ENCODE data around the gene NCKAP5.

The NCKAP5 gene

DNA sequence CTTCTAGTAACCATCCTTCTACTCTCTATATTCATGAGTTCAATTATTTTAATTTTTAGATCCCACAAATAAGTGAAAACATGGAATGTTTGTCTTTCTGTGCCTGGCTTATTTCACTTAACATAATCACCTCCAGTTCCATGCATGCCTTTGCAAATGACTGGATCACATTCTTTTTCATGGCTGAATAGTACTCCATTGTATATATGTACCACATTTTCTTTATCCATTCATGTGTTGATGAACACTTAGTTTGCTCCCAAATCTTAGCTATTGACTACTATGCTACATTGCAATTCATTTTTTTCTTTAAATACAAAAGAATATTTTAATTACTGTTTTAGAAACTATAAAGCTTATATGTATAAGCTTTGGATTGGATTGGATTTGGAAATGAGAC, 657.8 kb downstream of the NCKAP5 start:
- Histone ChIP-seq H4K5ac (ENCODE audit: low read length) (no peak overlapping the region), H3K79me1 (ENCODE audit: low read length) (no peaks in the 10 kb centered on the region), H4K8ac (ENCODE audit: low read depth, low read length) (no peak overlapping the region), H2BK120ac (ENCODE audit: low read depth, low read length) (no peak overlapping the region), H3K56ac (ENCODE audit: low read length) (no peak overlapping the region), H3K27me3 (ENCODE audit: insufficient read depth, low read length, poor library complexity) (no peaks in the 10 kb centered on the region), H3K4me3 (ENCODE audit: low read length) (no peak overlapping the region), H3K9ac (ENCODE audit: low read length) (no peak overlapping the region), H2BK5ac (ENCODE audit: low read length) (no peak overlapping the region), H3K36me3 (ENCODE audit: control insufficient read depth, insufficient read depth, low read length) (no peaks in the 10 kb centered on the region), H3K4ac (ENCODE audit: low read depth, low read length) (no peak overlapping the region), H2AK5ac (ENCODE audit: low read length) (no peak overlapping the region), H3K23ac (ENCODE audit: low read length) (no peak overlapping the region), H3K79me2 (ENCODE audit: control insufficient read depth, insufficient read depth, low read length) (no peaks in the 10 kb centered on the region), H3K27ac (ENCODE audit: low read depth, low read length) (no peak overlapping the region), H3K4me1 (ENCODE audit: control insufficient read depth, low read depth, low read length) (no peaks in the 10 kb centered on the region), H3K18ac (ENCODE audit: low read length) (no peak overlapping the region), H3K4me2 (ENCODE audit: low read length) (no peak overlapping the region), H2BK15ac (replicated peaks; ENCODE audit: low read depth) (no peak overlapping the region)
- no peak for DNase-seq

DNA sequence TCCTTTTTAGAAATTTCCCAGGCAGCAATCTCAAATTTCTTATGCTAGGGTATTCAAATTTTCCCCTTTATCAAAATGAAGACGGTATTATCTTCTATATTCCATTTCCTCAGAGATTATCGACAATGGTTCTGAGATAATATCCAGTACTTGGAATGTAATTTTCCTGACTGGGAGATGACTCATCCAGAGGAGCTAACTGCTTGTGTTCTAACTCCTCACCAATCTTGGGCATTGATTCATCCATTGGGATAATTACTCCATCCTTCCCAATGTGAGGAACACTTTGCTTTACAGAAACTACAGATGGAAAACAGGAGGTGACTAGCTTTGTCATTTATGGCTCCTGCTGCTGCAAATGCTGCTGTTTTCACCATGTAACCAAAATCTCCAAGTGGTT, 658.8 kb downstream of the NCKAP5 start:
- H4K8ac ChIP-seq (ENCODE audit: low read depth, low read length) = no peak overlapping the region
- no peak overlapping the region for H3K23ac ChIP-seq (ENCODE audit: low read length)
- H3K56ac ChIP-seq (ENCODE audit: low read length) = no peak overlapping the region
- no peak overlapping the region for H2AK5ac ChIP-seq (ENCODE audit: low read length)
- no peak overlapping the region for H4K5ac ChIP-seq (ENCODE audit: low read length)
- no peak overlapping the region for H3K4me2 ChIP-seq (ENCODE audit: low read length)
- H3K79me2 ChIP-seq (ENCODE audit: control insufficient read depth, insufficient read depth, low read length) = no peaks in the 10 kb centered on the region
- H3K18ac ChIP-seq (ENCODE audit: low read length) = no peak overlapping the region
- H2BK15ac ChIP-seq (replicated peaks; ENCODE audit: low read depth) = no peak overlapping the region
- H3K27ac ChIP-seq (ENCODE audit: low read depth, low read length) = no peak overlapping the region
- no peaks in the 10 kb centered on the region for H3K79me1 ChIP-seq (ENCODE audit: low read length)
- no peak overlapping the region for H2BK5ac ChIP-seq (ENCODE audit: low read length)
- no CpG with 5 or more reads among the region's 2 CpGs for WGBS (ENCODE audit: extremely low coverage, insufficient coverage, low lambda C conversion rate)
- no peak overlapping the region for H3K4ac ChIP-seq (ENCODE audit: low read depth, low read length)
- no peak overlapping the region for H3K9ac ChIP-seq (ENCODE audit: low read length)
- no peaks in the 10 kb centered on the region for H3K4me1 ChIP-seq (ENCODE audit: control insufficient read depth, low read depth, low read length)
- H3K4me3 ChIP-seq (ENCODE audit: low read length) = no peak overlapping the region
- no peak overlapping the region for H2BK120ac ChIP-seq (ENCODE audit: low read depth, low read length)
- H3K27me3 ChIP-seq (ENCODE audit: insufficient read depth, low read length, poor library complexity) = no peaks in the 10 kb centered on the region
- H3K36me3 ChIP-seq (ENCODE audit: control insufficient read depth, insufficient read depth, low read length) = no peaks in the 10 kb centered on the region
- DNase-seq = no peak

DNA sequence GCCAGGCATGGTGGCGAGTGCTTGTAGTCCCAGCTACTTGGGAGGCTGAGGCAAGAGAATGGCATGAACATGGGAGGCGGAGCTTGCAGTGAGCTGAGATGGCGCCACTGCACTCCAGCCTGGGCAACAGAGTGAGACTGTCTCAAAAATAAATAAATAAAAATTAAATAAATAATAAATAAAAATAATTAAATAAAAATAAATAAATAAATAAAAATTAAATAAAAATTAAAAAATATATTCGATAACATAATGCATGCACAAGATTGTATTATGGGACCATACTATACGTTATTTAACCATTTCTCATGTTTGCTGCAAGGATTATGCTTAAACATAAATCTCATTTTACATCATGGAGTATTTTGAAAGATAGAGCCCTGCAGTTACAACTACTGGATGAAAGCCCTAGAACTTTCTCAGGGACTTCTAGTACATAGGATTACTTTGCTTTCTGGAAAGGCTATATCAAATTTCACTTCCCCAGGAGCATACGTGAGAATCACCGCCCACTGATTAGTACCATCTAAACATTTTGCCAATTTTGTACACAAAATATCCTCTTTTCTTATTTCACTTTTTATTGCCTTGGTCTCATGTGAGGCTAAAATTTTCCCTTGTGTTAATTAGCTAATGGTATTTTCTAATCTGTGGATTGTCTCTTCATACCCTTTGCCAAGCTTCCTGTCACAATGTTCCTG, 664.0 kb downstream of the NCKAP5 start:
- no peak overlapping the region for H2BK120ac ChIP-seq (ENCODE audit: low read depth, low read length)
- WGBS (ENCODE audit: extremely low coverage, insufficient coverage, low lambda C conversion rate) = no CpG with 5 or more reads among the region's 7 CpGs
- H3K9ac ChIP-seq (ENCODE audit: low read length) = no peak overlapping the region
- H2BK5ac ChIP-seq (ENCODE audit: low read length) = no peak overlapping the region
- H3K4me1 ChIP-seq (ENCODE audit: control insufficient read depth, low read depth, low read length) = no peaks in the 10 kb centered on the region
- no peak overlapping the region for H4K8ac ChIP-seq (ENCODE audit: low read depth, low read length)
- H3K36me3 ChIP-seq (ENCODE audit: control insufficient read depth, insufficient read depth, low read length) = no peaks in the 10 kb centered on the region
- H3K79me2 ChIP-seq (ENCODE audit: control insufficient read depth, insufficient read depth, low read length) = no peaks in the 10 kb centered on the region
- no peak overlapping the region for H4K5ac ChIP-seq (ENCODE audit: low read length)
- no peak overlapping the region for H3K23ac ChIP-seq (ENCODE audit: low read length)
- H3K56ac ChIP-seq (ENCODE audit: low read length) = no peak overlapping the region
- H3K27me3 ChIP-seq (ENCODE audit: insufficient read depth, low read length, poor library complexity) = no peaks in the 10 kb centered on the region
- no peak overlapping the region for H2BK15ac ChIP-seq (replicated peaks; ENCODE audit: low read depth)
- no peaks in the 10 kb centered on the region for H3K79me1 ChIP-seq (ENCODE audit: low read length)
- DNase-seq = no peak
- no peak overlapping the region for H2AK5ac ChIP-seq (ENCODE audit: low read length)
- H3K27ac ChIP-seq (ENCODE audit: low read depth, low read length) = no peak overlapping the region
- H3K4ac ChIP-seq (ENCODE audit: low read depth, low read length) = no peak overlapping the region
- H3K4me3 ChIP-seq (ENCODE audit: low read length) = no peak overlapping the region
- no peak overlapping the region for H3K18ac ChIP-seq (ENCODE audit: low read length)
- H3K4me2 ChIP-seq (ENCODE audit: low read length) = no peak overlapping the region

DNA sequence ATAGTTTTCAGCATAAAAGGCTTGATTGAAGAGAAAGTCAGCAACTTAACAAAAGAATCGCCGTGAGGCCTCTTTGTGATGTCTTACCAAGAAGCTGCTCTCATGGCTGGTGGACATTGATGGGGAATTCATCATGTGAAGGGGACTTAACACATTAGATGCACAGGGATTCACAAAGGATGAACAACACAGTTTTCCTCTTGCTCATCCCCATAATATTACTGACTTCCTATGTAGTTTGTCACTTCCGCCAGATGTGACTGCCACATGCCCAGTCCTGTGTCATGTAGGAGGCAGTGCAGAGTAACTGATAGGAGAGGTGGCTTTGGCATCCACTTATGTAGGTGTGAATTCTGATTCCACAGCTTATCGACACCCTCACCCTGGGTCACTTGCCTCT, 665.6 kb downstream of the NCKAP5 start:
- no peak overlapping the region for H3K23ac ChIP-seq (ENCODE audit: low read length)
- no peak overlapping the region for H3K4ac ChIP-seq (ENCODE audit: low read depth, low read length)
- H3K18ac ChIP-seq (ENCODE audit: low read length) = no peak overlapping the region
- WGBS (ENCODE audit: extremely low coverage, insufficient coverage, low lambda C conversion rate) = no CpG with 5 or more reads among the region's 4 CpGs
- DNase-seq = peak; percentile 7
- no peak overlapping the region for H4K5ac ChIP-seq (ENCODE audit: low read length)
- H3K27ac ChIP-seq (ENCODE audit: low read depth, low read length) = no peak overlapping the region
- no peak overlapping the region for H2BK5ac ChIP-seq (ENCODE audit: low read length)
- no peaks in the 10 kb centered on the region for H3K79me2 ChIP-seq (ENCODE audit: control insufficient read depth, insufficient read depth, low read length)
- H2BK15ac ChIP-seq (replicated peaks; ENCODE audit: low read depth) = no peak overlapping the region
- no peaks in the 10 kb centered on the region for H3K79me1 ChIP-seq (ENCODE audit: low read length)
- H3K9ac ChIP-seq (ENCODE audit: low read length) = no peak overlapping the region
- no peak overlapping the region for H4K8ac ChIP-seq (ENCODE audit: low read depth, low read length)
- no peak overlapping the region for H3K4me2 ChIP-seq (ENCODE audit: low read length)
- H3K4me1 ChIP-seq (ENCODE audit: control insufficient read depth, low read depth, low read length) = no peaks in the 10 kb centered on the region
- no peak overlapping the region for H3K4me3 ChIP-seq (ENCODE audit: low read length)
- H3K56ac ChIP-seq (ENCODE audit: low read length) = no peak overlapping the region
- no peaks in the 10 kb centered on the region for H3K27me3 ChIP-seq (ENCODE audit: insufficient read depth, low read length, poor library complexity)
- H2AK5ac ChIP-seq (ENCODE audit: low read length) = no peak overlapping the region
- no peak overlapping the region for H2BK120ac ChIP-seq (ENCODE audit: low read depth, low read length)
- H3K36me3 ChIP-seq (ENCODE audit: control insufficient read depth, insufficient read depth, low read length) = no peaks in the 10 kb centered on the region

DNA sequence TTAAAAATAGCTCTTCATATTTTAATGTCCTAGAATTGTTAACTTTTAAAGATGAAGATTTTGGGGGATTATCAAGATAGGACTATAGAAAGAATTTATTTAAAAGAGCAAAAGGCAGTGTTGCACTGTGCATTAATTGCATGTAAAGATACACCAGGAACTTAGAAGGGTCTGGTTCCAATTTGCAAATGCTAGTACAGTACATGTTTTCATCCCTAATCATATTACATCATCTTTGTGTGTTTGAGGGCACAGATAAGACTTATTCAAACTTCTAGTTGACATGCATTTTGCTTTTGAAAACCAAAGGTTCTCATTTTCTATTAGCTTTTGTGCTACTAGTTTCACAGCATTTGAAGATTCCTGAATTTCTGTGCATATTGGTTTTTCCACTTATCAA, 666.6 kb downstream of the NCKAP5 start:
- Histone ChIP-seq H3K27ac (ENCODE audit: low read depth, low read length) (no peak overlapping the region), H3K18ac (ENCODE audit: low read length) (no peak overlapping the region), H3K56ac (ENCODE audit: low read length) (no peak overlapping the region), H3K23ac (ENCODE audit: low read length) (no peak overlapping the region), H3K4me3 (ENCODE audit: low read length) (no peak overlapping the region), H3K4ac (ENCODE audit: low read depth, low read length) (no peak overlapping the region), H2BK5ac (ENCODE audit: low read length) (no peak overlapping the region), H3K9ac (ENCODE audit: low read length) (no peak overlapping the region), H3K4me2 (ENCODE audit: low read length) (no peak overlapping the region), H2BK120ac (ENCODE audit: low read depth, low read length) (no peak overlapping the region), H2BK15ac (replicated peaks; ENCODE audit: low read depth) (no peak overlapping the region), H3K27me3 (ENCODE audit: insufficient read depth, low read length, poor library complexity) (no peaks in the 10 kb centered on the region), H3K79me2 (ENCODE audit: control insufficient read depth, insufficient read depth, low read length) (no peaks in the 10 kb centered on the region), H2AK5ac (ENCODE audit: low read length) (no peak overlapping the region), H3K79me1 (ENCODE audit: low read length) (no peaks in the 10 kb centered on the region), H3K36me3 (ENCODE audit: control insufficient read depth, insufficient read depth, low read length) (no peaks in the 10 kb centered on the region), H4K8ac (ENCODE audit: low read depth, low read length) (no peak overlapping the region), H3K4me1 (ENCODE audit: control insufficient read depth, low read depth, low read length) (no peaks in the 10 kb centered on the region), H4K5ac (ENCODE audit: low read length) (no peak overlapping the region)
- no peak for DNase-seq

DNA sequence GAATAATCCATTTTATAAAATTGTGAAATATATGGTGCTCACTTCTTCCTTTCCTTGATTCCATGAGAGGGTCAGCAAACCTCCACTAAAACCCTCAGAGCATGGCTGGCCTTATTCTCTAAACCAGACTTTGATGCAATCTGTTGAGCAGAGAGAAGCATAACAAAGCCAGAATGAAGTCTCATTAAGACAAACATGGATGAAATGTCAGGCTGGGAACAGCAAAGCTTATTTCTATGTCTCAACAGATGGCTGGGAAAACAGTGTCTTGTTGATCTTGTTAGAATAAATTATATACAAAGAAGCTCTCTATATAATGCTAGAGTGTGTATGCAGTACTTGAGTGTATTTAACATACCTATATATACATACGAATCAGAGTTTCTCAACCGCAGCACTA, 671.2 kb downstream of the NCKAP5 start:
- H3K56ac ChIP-seq (ENCODE audit: low read length) = no peak overlapping the region
- H2BK5ac ChIP-seq (ENCODE audit: low read length) = no peak overlapping the region
- no peak overlapping the region for H2AK5ac ChIP-seq (ENCODE audit: low read length)
- H3K4me2 ChIP-seq (ENCODE audit: low read length) = no peak overlapping the region
- no peak overlapping the region for H2BK120ac ChIP-seq (ENCODE audit: low read depth, low read length)
- H3K4me3 ChIP-seq (ENCODE audit: low read length) = no peak overlapping the region
- no peak overlapping the region for H4K8ac ChIP-seq (ENCODE audit: low read depth, low read length)
- no CpG with 5 or more reads among the region's 2 CpGs for WGBS (ENCODE audit: extremely low coverage, insufficient coverage, low lambda C conversion rate)
- H3K9ac ChIP-seq (ENCODE audit: low read length) = no peak overlapping the region
- H3K27ac ChIP-seq (ENCODE audit: low read depth, low read length) = no peak overlapping the region
- H3K4me1 ChIP-seq (ENCODE audit: control insufficient read depth, low read depth, low read length) = no peaks in the 10 kb centered on the region
- no peak overlapping the region for H4K5ac ChIP-seq (ENCODE audit: low read length)
- H2BK15ac ChIP-seq (replicated peaks; ENCODE audit: low read depth) = no peak overlapping the region
- no peaks in the 10 kb centered on the region for H3K27me3 ChIP-seq (ENCODE audit: insufficient read depth, low read length, poor library complexity)
- no peak overlapping the region for H3K4ac ChIP-seq (ENCODE audit: low read depth, low read length)
- no peaks in the 10 kb centered on the region for H3K79me1 ChIP-seq (ENCODE audit: low read length)
- no peaks in the 10 kb centered on the region for H3K36me3 ChIP-seq (ENCODE audit: control insufficient read depth, insufficient read depth, low read length)
- no peaks in the 10 kb centered on the region for H3K79me2 ChIP-seq (ENCODE audit: control insufficient read depth, insufficient read depth, low read length)
- H3K23ac ChIP-seq (ENCODE audit: low read length) = no peak overlapping the region
- H3K18ac ChIP-seq (ENCODE audit: low read length) = no peak overlapping the region
- DNase-seq = no peak
